BLaER1 treated with 17β-estradiol and CSF1 and Interleukin-3, amounts not matched to agents 10 nM and 100 nM (cell line): ENCODE results near the gene TRMT112.
A peak's percentile ranks its signal among the peaks of the same experiment; 100 is the strongest.

ENCODE experiments used
- H3K27ac ChIP-seq, 11 experiments: shearing (Covaris generic); formaldehyde crosslinking; 2 replicates each; pipeline ENCODE4 v1.8.1; 2022
- H3K27me3 ChIP-seq, 11 experiments: shearing (Covaris generic); formaldehyde crosslinking; 2 replicates each; pipeline ENCODE4 v1.8.1; 2022
- H3K36me3 ChIP-seq, 11 experiments: shearing (Covaris generic); formaldehyde crosslinking; 2 replicates each; pipeline ENCODE4 v1.8.1; 2022
- H3K4me1 ChIP-seq, 10 experiments: shearing (Covaris generic); formaldehyde crosslinking; 2 replicates each; pipeline ENCODE4 v1.8.1; 2022
- H3K4me2 ChIP-seq, 11 experiments: shearing (Covaris generic); formaldehyde crosslinking; 2 replicates each; pipeline ENCODE4 v1.8.1; 2022
- H3K4me3 ChIP-seq, 10 experiments: shearing (Covaris generic); formaldehyde crosslinking; 2 replicates each; pipeline ENCODE4 v1.8.1; 2022
- H3K9ac ChIP-seq, 11 experiments: shearing (Covaris generic); formaldehyde crosslinking; 2 replicates each; pipeline ENCODE4 v1.8.1; 2022
- H3K9me3 ChIP-seq, 11 experiments: shearing (Covaris generic); formaldehyde crosslinking; replicated peaks in 1 of 11; 2 replicates each; pipeline ENCODE4 v1.8.1; 2022
- H4K20me1 ChIP-seq, 11 experiments: shearing (Covaris generic); formaldehyde crosslinking; 2 replicates each; pipeline ENCODE4 v1.8.1; 2022
- Cebpa-rat ChIP-seq, 11 experiments: shearing (Covaris generic); IDR thresholded peaks; 2 replicates each; pipeline ENCODE4 v1.8.1; 2022

TRMT112 gene

DNA sequence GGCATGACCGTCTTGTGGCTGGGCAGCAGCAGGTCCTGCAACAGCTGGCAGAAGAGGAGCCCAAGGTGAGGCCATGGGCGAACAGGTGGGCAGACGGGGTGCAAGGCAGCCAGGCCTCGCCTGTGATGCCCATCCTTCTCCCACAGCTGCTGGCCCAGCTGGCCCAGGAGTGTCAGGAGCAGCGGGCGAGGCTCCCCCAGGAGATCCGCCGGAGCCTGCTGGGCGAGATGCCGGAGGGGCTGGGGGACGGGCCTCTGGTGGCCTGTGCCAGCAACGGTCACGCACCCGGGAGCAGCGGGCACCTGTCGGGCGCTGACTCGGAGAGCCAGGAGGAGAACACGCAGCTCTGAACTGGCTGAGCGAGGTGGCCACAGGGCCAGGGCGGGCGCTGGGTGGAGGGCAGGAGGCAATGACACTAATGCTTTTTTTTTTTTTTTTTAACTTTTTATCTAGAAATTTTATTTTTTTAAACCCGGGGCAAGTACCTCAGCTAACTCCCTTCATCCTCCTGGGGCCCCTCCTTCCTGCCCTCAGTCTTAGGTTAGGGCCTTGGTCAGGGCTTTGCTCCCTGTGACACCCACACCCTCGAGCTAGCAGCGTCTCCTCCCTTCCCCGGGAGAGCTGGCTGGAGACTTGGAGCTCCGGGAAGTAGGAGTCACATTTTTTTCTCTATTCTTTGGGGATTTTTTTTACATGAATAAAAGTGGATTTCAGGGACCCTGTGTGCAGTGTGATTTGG is 50.0 kb downstream of the TRMT112 start:
- Histone ChIP-seq H3K36me3 (peaks cover 18 to 48% (median 37%) of the 10 kb centered on the region in 11 experiments), H3K27me3 (no peaks in the 10 kb centered on the region), H3K27ac (peak overlapping the region; percentile 87 to 98 (median 96); a peak in 21 of 22 replicates), H3K4me2 (peak overlapping the region; percentile 83 to 99 (median 96)), H3K9me3 (no peaks in the 10 kb centered on the region), H3K4me3 (peak overlapping the region in 9 of 10 experiments; percentile 68 to 82 (median 74); a peak in 15 of 20 replicates), H4K20me1 (peaks cover 0 to 36% (median 0%) of the 10 kb centered on the region in 11 experiments; a peak in 4 of 22 replicates), H3K9ac (peak overlapping the region; percentile 88 to 96 (median 92)), H3K4me1 (peaks cover 68 to 81% (median 77%) of the 10 kb centered on the region in 10 experiments)
- no peak for TF ChIP-seq Cebpa-rat (IDR thresholded peaks at IDR 0.05)
